GM18511 (cell line): ENCODE measurements around the gene ACE.

ENCODE experiments used
- ATAC-seq: cut with Tn5 transposase; IDR thresholded peaks from one replicate; pipeline ENCODE4 v1.9.1; 2021; ENCODE audit warnings: mild to moderate bottlenecking, moderate library complexity; ENCODE audit not compliant: unreplicated experiment

The ACE gene

GRCh38 chr17:63490858-63491400, 14.1 kb downstream of the ACE start:
- no peak for ATAC-seq

DNA sequence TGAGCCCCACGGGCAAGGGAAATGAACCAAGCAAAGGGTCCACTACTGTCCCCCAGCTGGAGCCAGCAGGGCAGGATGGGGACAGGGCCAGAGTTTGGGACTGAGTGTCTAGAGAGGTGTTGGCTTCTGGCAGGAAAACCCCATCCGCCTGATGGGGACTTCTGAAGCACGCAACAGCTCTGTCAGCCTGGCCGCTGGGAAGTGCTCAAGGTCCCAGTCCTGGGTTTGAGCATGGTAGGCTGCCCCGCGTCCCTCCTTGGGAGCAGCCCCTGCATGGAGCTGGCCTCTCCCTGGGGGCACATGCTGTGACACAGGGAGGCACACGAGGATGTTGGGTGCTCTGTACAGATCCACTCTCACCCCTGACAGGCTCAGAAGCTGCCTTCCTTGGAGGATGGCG, 14.6 kb downstream of the ACE start:
- no peak for ATAC-seq

DNA sequence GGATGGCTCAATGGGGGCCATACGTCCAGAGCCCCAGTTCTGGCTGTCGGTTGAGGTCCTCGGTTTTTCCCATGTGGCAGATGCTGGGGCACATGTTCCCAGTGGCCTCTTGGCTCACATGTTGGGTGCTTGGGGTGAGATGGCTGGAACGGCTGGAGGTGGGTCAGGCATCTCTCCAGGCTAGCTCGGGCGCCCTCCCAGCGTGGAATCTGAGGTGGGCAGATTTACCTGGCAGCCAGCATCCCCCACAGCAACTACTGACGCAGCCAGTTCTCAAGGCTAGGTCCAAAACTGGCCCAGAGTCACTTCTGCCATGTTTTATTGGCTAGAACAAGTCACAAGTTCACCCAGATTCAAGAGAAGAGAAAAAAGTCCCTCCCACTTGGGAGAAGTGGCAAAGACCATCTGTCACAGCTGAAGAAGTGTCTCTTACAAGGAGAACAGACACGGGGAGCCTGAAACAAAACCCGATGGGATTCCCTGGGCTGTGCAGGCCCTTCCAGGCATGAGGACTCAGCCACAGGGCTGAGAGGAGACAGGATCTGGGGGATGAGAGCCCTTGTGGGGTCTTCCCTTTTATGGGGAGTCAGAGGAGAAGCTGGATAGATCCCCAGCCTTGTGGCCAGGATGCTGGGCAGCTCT, 15.2 kb downstream of the ACE start:
- ATAC-seq, result no peak

DNA sequence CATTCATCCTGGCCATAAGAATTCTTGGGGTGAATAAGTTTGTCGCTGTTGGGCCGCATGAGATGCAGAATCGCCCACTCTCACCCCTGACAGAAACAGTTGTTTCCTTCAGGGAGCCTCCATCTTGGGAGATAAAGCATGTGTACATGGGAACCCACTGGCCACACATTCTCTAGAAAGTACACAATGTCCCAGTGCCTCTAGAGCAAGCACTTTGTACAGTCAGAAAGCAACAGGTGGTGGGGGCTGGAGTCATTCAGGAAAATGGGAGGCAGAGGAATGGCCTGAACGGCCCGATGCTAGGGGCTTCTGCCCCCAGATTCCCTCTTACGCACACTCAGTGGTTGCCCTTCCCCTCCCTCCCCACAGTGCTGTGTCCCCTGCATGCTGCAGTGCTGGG, 16.1 kb downstream of the ACE start:
- ATAC-seq, result no peak

GRCh38 chr17:63493411-63493810, 16.6 kb downstream of the ACE start:
- no peak for ATAC-seq

- no peak for ATAC-seq
Observed at GRCh38 chr17:63494300-63494928, 17.6 kb downstream of the ACE start.

- ATAC-seq, result no peak
Observed at GRCh38 chr17:63495491-63495890, 18.6 kb downstream of the ACE start.

- ATAC-seq, result no peak
Observed at GRCh38 chr17:63496177-63496576, 19.3 kb downstream of the ACE start.

GRCh38 chr17:63496663-63497400, 20.0 kb downstream of the ACE start:
- no peak for ATAC-seq

DNA sequence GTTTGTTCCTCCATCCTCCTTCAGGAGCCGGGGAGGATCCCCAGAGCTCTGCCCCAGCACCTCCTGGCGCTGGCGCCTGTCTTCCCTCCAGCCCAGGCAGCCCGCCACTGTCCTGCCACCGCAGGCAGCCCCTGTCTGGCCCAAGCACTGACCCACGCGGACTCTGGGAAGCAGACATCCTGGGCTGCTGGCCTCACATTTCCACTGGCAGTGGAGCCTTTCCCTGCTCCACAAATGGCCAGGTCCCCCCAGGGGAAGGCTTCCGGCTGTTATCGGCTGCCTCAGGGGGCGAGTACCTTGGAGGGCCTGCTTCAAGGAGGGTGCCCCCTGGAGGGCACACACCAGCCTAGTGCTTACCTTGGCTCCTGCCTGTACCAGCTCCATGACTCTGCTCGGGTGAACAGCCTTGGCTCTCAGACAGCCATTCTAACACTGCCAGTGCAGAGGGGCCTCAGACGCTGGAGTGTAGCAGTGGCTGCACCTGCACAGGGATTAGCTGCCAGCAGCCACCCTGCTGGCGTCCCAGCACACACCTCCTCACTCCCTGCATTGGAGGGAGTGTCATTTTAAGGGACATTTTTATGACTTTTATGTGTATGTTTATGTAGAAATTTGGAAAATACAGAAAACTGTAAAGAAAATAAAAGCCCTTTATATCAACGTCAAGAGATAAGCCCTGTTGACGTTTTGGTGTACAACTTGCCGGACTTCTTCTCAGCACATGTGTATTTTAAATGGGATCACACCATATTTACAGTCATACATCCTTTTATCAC, 21.0 kb downstream of the ACE start:
- no peak for ATAC-seq

DNA sequence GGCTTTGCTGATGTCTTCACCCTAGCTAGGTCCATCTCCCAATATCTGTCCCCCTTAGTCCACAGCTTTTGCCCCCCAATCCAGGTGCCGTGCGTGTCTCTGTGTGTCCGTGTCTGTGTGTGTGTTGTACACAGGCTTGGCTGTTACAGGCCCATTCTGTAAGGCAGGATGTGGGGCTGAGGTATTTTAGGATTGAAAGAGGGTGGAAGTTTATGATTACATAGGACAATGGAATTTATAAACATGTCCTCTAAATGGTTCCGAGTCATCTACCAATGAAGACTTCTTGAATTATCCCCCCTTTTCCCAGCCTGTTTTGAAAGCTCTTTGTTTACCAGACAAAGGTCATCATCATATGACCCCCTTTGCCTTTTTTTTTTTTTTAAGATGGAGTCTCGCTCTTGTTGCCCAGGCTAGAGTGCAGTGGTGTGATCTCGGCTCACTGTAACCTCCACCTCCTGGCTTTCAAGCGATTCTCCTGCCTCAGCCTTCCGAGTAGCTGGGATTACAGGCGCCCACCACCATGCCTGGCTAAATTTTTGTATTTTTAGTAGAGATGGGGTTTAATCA, 21.9 kb downstream of the ACE start:
- ATAC-seq, result no peak

DNA sequence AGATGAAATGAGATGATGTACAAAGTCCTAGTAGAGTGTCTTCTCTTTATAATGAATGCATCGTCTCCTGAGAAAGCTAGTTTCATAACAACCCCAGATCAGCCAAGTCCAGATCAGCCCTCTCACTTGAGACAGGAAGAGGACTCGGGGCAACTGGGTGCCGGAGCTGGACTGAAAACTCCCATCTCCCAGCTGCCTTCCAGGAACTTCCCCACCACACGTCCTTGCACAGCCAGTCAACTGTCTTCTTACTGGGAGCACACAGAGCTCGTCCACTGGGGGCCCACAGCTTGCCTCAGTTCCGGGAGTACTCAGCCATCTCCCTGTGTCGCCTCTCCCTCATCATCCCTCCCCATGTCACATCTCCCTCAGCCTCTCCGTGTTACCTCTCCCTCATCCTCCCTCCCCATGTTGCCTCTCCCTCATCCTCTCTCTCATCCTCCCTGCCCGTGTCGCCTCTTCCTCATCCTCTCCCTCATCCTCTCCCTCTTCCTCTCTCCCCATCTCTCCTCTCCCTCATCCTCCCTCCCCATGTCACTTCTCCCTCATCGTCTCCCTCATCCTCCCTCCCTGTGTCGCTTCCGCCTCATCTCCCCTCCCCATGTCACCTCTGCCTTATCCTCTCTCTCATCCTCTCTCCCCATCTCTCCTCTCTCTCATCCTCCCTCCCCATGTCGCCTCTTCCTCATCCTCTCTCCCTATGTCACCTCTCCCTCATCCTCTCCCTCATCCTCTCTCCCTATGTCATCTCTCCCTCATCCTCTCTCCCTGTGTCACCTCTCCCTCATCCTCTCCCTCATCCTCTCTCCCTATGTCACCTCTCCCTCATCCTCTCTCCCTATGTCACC, 23.9 kb downstream of the ACE start:
- no peak for ATAC-seq

- ATAC-seq, result no peak
Observed at GRCh38 chr17:63503341-63503705, 26.5 kb downstream of the ACE start.

- no peak for ATAC-seq
Observed at GRCh38 chr17:63504261-63504660, 27.4 kb downstream of the ACE start.

DNA sequence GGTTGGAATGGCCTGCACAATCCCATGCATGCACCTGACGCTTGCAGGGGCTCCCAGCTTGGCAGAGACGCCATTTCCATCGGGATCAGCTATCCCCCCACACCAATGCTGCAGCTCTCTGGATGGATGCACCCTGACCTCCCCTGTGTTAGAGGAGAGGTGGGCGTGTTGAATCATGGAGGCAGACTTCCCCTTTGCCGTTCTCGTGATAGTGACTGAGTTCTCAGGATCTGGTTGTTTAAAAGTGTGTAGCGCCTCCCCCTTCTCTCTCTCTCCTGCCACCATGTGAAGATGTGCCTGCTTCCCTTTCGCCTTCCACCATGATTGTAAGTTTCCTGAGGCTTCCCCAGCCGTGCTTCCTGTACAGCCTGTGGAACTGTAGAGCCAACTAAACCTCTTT, 28.5 kb downstream of the ACE start:
- ATAC-seq, result no peak

- no peak for ATAC-seq
Observed at GRCh38 chr17:63506627-63507026, 29.8 kb downstream of the ACE start.

DNA sequence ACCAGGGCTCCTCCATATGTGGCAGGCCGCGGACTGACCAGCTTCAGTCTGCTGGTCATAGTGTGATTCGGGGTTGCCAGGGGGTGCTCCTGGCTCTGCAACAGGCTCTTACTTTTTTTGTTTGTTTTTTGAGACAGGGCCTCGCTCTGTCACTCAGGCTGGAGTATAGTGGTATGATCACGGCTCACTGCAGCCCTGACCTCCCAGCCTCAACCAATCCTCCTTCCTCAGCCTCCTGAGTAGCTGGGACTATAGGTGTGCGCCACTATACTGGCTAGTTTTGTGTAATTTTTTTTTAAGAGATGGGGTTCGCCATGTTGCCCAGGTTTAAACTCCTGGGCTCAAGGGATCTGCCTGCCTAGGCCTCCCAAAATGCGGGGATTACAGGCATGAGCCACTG, 34.5 kb downstream of the ACE start:
- ATAC-seq, result no peak

GRCh38 chr17:63512388-63512787, 35.5 kb downstream of the ACE start:
- ATAC-seq, result no peak

GRCh38 chr17:63512896-63513644, 36.2 kb downstream of the ACE start:
- ATAC-seq, result no peak
